PFSK-1 (cell line): Measurements from ENCODE around the gene TSPAN18.

Source experiments
- FOXP2 ChIP-seq: optimal IDR thresholded peaks from 2 replicates; pipeline ENCODE3; 2011; ENCODE audit warnings: borderline replicate concordance, control low read depth, inconsistent platforms; ENCODE audit not compliant: insufficient read depth; ENCODE audit errors: extremely low read length, extremely low read depth
- POLR2AphosphoS5 ChIP-seq: IDR thresholded peaks from 2 replicates; pipeline ENCODE4 v1.6.1; 2012; ENCODE audit warnings: low read depth, mild to moderate bottlenecking, control low read depth, low read length, moderate library complexity
- REST ChIP-seq, 2 experiments: IDR thresholded peaks; 2 replicates each; pipeline versions ENCODE4 v1.6.1 to v1.8.0; 2011 to 2012; ENCODE audit warnings: low read depth in 2 of 2, low read length in 2 of 2, control low read depth in 1 of 2, inconsistent platforms in 1 of 2, mild to moderate bottlenecking in 1 of 2, moderate library complexity in 1 of 2; ENCODE audit not compliant: insufficient read depth in 1 of 2
- SIN3A ChIP-seq: IDR thresholded peaks from 2 replicates; pipeline ENCODE4 v1.6.1; 2012; ENCODE audit warnings: mild to moderate bottlenecking, low read length, moderate library complexity, borderline replicate concordance; ENCODE audit not compliant: insufficient read depth
- TAF1 ChIP-seq: IDR thresholded peaks from 2 replicates; pipeline ENCODE4 v1.6.1; 2012; ENCODE audit warnings: low read length, control low read depth, borderline replicate concordance; ENCODE audit not compliant: insufficient read depth

The TSPAN18 gene

GRCh38 chr11:44846852-44847251 lies 120.1 kb downstream of the TSPAN18 start:
- TF ChIP-seq POLR2AphosphoS5, result no peak

- TF ChIP-seq SIN3A (no peak), REST (IDR thresholded peaks at IDR 0.05; ENCODE audit: insufficient read depth in 1 of 2, low read depth in 2 of 2, low read length in 2 of 2) (no peak), TAF1 (no peak), POLR2AphosphoS5 (no peak), FOXP2 (no peak)
Measured at GRCh38 chr11:44847316-44847715, 120.6 kb downstream of the TSPAN18 start.

GRCh38 chr11:44848203-44848962 lies 121.6 kb downstream of the TSPAN18 start:
- TF ChIP-seq REST (IDR thresholded peaks at IDR 0.05; ENCODE audit: insufficient read depth in 1 of 2, low read depth in 2 of 2, low read length in 2 of 2) (no peak), TAF1 (no peak), POLR2AphosphoS5 (no peak), SIN3A (no peak), FOXP2 (no peak)

GRCh38 chr11:44848963-44849350 lies 122.2 kb downstream of the TSPAN18 start:
- TF ChIP-seq POLR2AphosphoS5, result no peak
- no peak for TF ChIP-seq SIN3A
- TF ChIP-seq FOXP2, result no peak
- no peak for TF ChIP-seq REST (IDR thresholded peaks at IDR 0.05; ENCODE audit: insufficient read depth in 1 of 2, low read depth in 2 of 2, low read length in 2 of 2)
- TF ChIP-seq TAF1, result no peak

- TF ChIP-seq SIN3A, result no peak
Measured at GRCh38 chr11:44849424-44849823, 122.7 kb downstream of the TSPAN18 start.

GRCh38 chr11:44849922-44850321 lies 123.2 kb downstream of the TSPAN18 start:
- TF ChIP-seq FOXP2 (no peak), POLR2AphosphoS5 (no peak)

GRCh38 chr11:44851496-44851895 lies 124.7 kb downstream of the TSPAN18 start:
- TF ChIP-seq POLR2AphosphoS5 (no peak), SIN3A (no peak), REST (IDR thresholded peaks at IDR 0.05; ENCODE audit: insufficient read depth in 1 of 2, low read depth in 2 of 2, low read length in 2 of 2) (no peak), TAF1 (no peak), FOXP2 (no peak)
